Esophagus muscularis mucosa (tissue), 4 donors: Measurements from ENCODE around the gene CNOT8. TPM values are rescaled to one million over a fixed set of nuclear protein-coding genes. Genes with fewer than 3 reads are reported as not detected.

Experiments used
- DNase-seq: peaks from one replicate; pipeline ENCODE4 v3.0.0-alpha.2; 2017; ENCODE audit errors: extremely low spot score
- H3K27ac ChIP-seq, 4 donors: fragments of 200-600 bp; sonication (generic); replicated peaks in 1 of 4; 1 replicate in 3 of 4; 2 replicates in 1 of 4; pipeline ENCODE4 v1.5.1; 2016 to 2019; ENCODE audit warnings: mild to moderate bottlenecking in 1 of 4
- H3K27me3 ChIP-seq, 4 donors: fragments of 200-600 bp; sonication (generic); one replicate each; pipeline versions ENCODE4 v1.5.1 to v1.6.0; 2016 to 2019
- H3K36me3 ChIP-seq, 4 donors: fragments of 200-600 bp; sonication (generic); one replicate each; pipeline ENCODE4 v1.5.1; 2016 to 2019
- H3K4me1 ChIP-seq, 4 donors: fragments of 200-600 bp; sonication (generic); one replicate each; pipeline ENCODE4 v1.5.1; 2016 to 2019
- H3K4me3 ChIP-seq, 4 donors: fragments of 200-600 bp; sonication (generic); 1 replicate in 2 of 4; 2 replicates in 2 of 4; pipeline ENCODE4 v1.5.1; 2016 to 2019; ENCODE audit warnings: mild to moderate bottlenecking in 4 of 4, moderate library complexity in 1 of 4
- H3K9me3 ChIP-seq, 4 donors: fragments of 200-600 bp; sonication (generic); 1 replicate in 3 of 4; 2 replicates in 1 of 4; pipeline ENCODE4 v1.5.1; 2016 to 2019
- EP300 ChIP-seq: sonication (generic); formaldehyde crosslinking; IDR thresholded peaks from one replicate; pipeline ENCODE4 v1.6.1; 2017; ENCODE audit warnings: antibody characterized with exemption
- POLR2A ChIP-seq: fragments of 450-650 bp; IDR thresholded peaks from one replicate; pipeline ENCODE4 v1.6.1; 2017; ENCODE audit warnings: antibody characterized with exemption, moderate library complexity, mild to moderate bottlenecking, low read depth
- POLR2AphosphoS5 ChIP-seq, 2 donors: sonication (generic); formaldehyde crosslinking; IDR thresholded peaks; one replicate each; pipeline ENCODE4 v1.6.1; 2017; ENCODE audit warnings: antibody characterized with exemption in 2 of 2
- WGBS: methylation state at CpG from one replicate; pipeline ENCODE4 v1.1.5; 2018; 5-methylcytosine and 5-hydroxymethylcytosine counted together
- intact Hi-C: fragments of 100-400 bp; cut with DNase I; formaldehyde crosslinking; loops from one replicate; pipeline ENCODE4 v1.15.1; 2023
- total RNA-seq, 4 donors: library from RNA; depleted of rRNA; stranded (reverse); fragments of >200 nt; gene quantifications; one replicate each; pipeline versions ENCODE4 v1.1.0 to v1.2.1, GENCODE V29; 2016
- TF ChIP-seq, protein P1 (sequence below), 3 experiments: fragments of 200-600 bp in 2 of 3; fragments of 450-650 bp in 1 of 3; sonication (generic) in 2 of 3; IDR thresholded peaks; one replicate each; pipeline ENCODE4 v1.5.1; 2017 to 2019; ENCODE audit warnings: antibody characterized with exemption in 3 of 3, mild to moderate bottlenecking in 2 of 3, moderate library complexity in 1 of 3

CNOT8 gene
- total RNA-seq, 4 donors from 2014 or later = 41.1 to 72.6 (median 62.2) TPM

DNA sequence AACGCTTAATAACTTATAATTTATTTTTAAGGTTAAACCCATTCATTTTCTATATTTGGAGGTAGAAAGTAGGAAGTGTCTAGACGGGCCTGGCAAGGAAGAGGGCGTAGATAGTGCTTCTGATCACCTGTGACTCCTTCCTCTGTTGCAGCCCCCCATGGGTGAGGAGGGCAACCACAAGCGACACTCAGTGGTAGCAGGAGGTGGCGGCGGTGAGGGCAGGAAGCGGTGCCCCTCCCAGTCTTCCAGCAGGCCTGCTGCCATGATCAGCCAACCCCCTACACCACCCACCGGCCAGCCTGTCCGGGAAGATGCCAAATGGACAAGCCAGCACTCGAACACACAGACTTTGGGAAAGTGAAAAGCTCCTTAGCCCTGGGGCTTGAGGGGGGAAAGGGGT lies 44.7 kb upstream of the CNOT8 start:
- no peak for TF ChIP-seq EP300
- no peak for TF ChIP-seq POLR2A
- no peak for TF ChIP-seq POLR2AphosphoS5 (IDR thresholded peaks at IDR 0.05)
- TF ChIP-seq, protein P1, sequence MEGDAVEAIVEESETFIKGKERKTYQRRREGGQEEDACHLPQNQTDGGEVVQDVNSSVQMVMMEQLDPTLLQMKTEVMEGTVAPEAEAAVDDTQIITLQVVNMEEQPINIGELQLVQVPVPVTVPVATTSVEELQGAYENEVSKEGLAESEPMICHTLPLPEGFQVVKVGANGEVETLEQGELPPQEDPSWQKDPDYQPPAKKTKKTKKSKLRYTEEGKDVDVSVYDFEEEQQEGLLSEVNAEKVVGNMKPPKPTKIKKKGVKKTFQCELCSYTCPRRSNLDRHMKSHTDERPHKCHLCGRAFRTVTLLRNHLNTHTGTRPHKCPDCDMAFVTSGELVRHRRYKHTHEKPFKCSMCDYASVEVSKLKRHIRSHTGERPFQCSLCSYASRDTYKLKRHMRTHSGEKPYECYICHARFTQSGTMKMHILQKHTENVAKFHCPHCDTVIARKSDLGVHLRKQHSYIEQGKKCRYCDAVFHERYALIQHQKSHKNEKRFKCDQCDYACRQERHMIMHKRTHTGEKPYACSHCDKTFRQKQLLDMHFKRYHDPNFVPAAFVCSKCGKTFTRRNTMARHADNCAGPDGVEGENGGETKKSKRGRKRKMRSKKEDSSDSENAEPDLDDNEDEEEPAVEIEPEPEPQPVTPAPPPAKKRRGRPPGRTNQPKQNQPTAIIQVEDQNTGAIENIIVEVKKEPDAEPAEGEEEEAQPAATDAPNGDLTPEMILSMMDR (IDR thresholded peaks at IDR 0.05) = no peak
- Histone ChIP-seq H3K27ac (no peak overlapping the region), H3K4me1 (peaks cover 0 to 33% (median 14%) of the 10 kb centered on the region in 4 donors), H3K9me3 (no peaks in the 10 kb centered on the region), H3K27me3 (no peaks in the 10 kb centered on the region), H3K36me3 (peaks cover 50 to 98% (median 93%) of the 10 kb centered on the region in 4 donors), H3K4me3 (no peak overlapping the region)
- 77% methylated on average over 8 of the region's 10 CpGs for WGBS
- intact Hi-C loops = loop anchor here (2.0 kb wide), 1 partner anchor 163 kb away; no protein-coding TSS in a partner anchor
- DNase-seq = no peak

- no peak for DNase-seq
- TF ChIP-seq, protein P1 (IDR thresholded peaks at IDR 0.05) = no peak
- no peak for TF ChIP-seq EP300
- no peak for TF ChIP-seq POLR2A
- TF ChIP-seq POLR2AphosphoS5 (IDR thresholded peaks at IDR 0.05) = no peak
- intact Hi-C loops = no loop called here
- no peaks in the 10 kb centered on the region for H3K27me3 ChIP-seq
- 80% methylated on average over 11 of the region's 11 CpGs for WGBS
- H3K4me1 ChIP-seq = peaks cover 0 to 35% (median 19%) of the 10 kb centered on the region in 4 donors
- H3K36me3 ChIP-seq = peaks cover 38 to 98% (median 93%) of the 10 kb centered on the region in 4 donors
- no peak overlapping the region for H3K4me3 ChIP-seq
- no peak overlapping the region for H3K27ac ChIP-seq
- no peaks in the 10 kb centered on the region for H3K9me3 ChIP-seq
Measured at GRCh38 chr5:154815025-154815424, 43.4 kb upstream of the CNOT8 start.

- Histone ChIP-seq H3K4me1 (peaks cover 0 to 35% (median 19%) of the 10 kb centered on the region in 4 donors), H3K27ac (no peak overlapping the region), H3K9me3 (no peaks in the 10 kb centered on the region), H3K27me3 (no peaks in the 10 kb centered on the region), H3K4me3 (no peak overlapping the region), H3K36me3 (peaks cover 32 to 98% (median 93%) of the 10 kb centered on the region in 4 donors)
- TF ChIP-seq POLR2AphosphoS5 (IDR thresholded peaks at IDR 0.05) (no peak), EP300 (no peak)
- TF ChIP-seq, protein P1 (IDR thresholded peaks at IDR 0.05) = no peak
- WGBS = 81% methylated on average over 5 of the region's 5 CpGs
- no peak for DNase-seq
- intact Hi-C loops = no loop called here
Measured at GRCh38 chr5:154815684-154816247, 42.7 kb upstream of the CNOT8 start.

GRCh38 chr5:154816891-154817492 lies 41.4 kb upstream of the CNOT8 start:
- H3K27me3 ChIP-seq = no peaks in the 10 kb centered on the region
- TF ChIP-seq EP300 = no peak
- no peak for TF ChIP-seq POLR2A
- TF ChIP-seq, protein P1 (IDR thresholded peaks at IDR 0.05) = no peak
- no peak for TF ChIP-seq POLR2AphosphoS5 (IDR thresholded peaks at IDR 0.05)
- H3K4me3 ChIP-seq = no peak overlapping the region
- H3K27ac ChIP-seq = peak overlapping the region in 2 of 4 donors; percentile 2 to 16
- no peaks in the 10 kb centered on the region for H3K9me3 ChIP-seq
- no peak for DNase-seq
- H3K4me1 ChIP-seq = peaks cover 0 to 28% (median 16%) of the 10 kb centered on the region in 4 donors
- peaks cover 21 to 98% (median 93%) of the 10 kb centered on the region in 4 donors for H3K36me3 ChIP-seq
- intact Hi-C loops = no loop called here
- WGBS = 83% methylated on average over 5 of the region's 5 CpGs
